HEK293 (cell line): Measurements from ENCODE around the gene CDCA3.
"Not testable (repeated sequence)": the region's sequence is repeated elsewhere in the genome, so short reads cannot be mapped to it uniquely, and the experiment has no call there.

Experiments
- CTCF ChIA-PET: fragments of 350-600 bp; formaldehyde crosslinking; extraction: SDS; loops from one replicate; lab custom pipeline; 2021; ENCODE audit warnings: antibody characterized with exemption; lab: Yijun Ruan, JAX
- POLR2A ChIA-PET: fragments of 300-600 bp; formaldehyde crosslinking; extraction: SDS; loops from one replicate; lab custom pipeline; 2020; ENCODE audit warnings: antibody characterized with exemption, inconsistent platforms; lab: Yijun Ruan, JAX
- H3K27ac ChIP-seq: fragments of 200-500 bp; sonication (Bioruptor generic); 2 replicates; pipeline ENCODE4 v1.5.1; 2014; ENCODE audit warnings: low read depth, low read length, control low read depth, inconsistent platforms; ENCODE audit errors: extremely low read depth
- H3K36me3 ChIP-seq, 2 experiments: fragments of 200-500 bp in 1 of 2; sonication (Bioruptor generic) in 1 of 2; 1 replicate in 1 of 2; 2 replicates in 1 of 2; pipeline ENCODE4 v1.5.1; 2014 to 2017; ENCODE audit warnings: inconsistent platforms in 2 of 2, low read length in 2 of 2; ENCODE audit not compliant: control insufficient read depth in 2 of 2, insufficient read depth in 1 of 2
- H3K4me1 ChIP-seq: fragments of 200-500 bp; sonication (Bioruptor generic); 2 replicates; pipeline ENCODE4 v1.5.1; 2014; ENCODE audit warnings: mild to moderate bottlenecking, low read length, inconsistent platforms; ENCODE audit not compliant: control insufficient read depth, insufficient read depth
- H3K4me3 ChIP-seq: 2 replicates; pipeline ENCODE4 v1.5.1; 2011; ENCODE audit warnings: low read depth, mild to moderate bottlenecking, control low read depth, low read length, moderate library complexity
- H3K9me3 ChIP-seq: fragments of 200-500 bp; sonication (Bioruptor generic); 2 replicates; pipeline ENCODE4 v1.5.1; 2014; ENCODE audit warnings: low read depth, low read length, inconsistent platforms; ENCODE audit not compliant: control insufficient read depth, insufficient read depth
- EGR2 ChIP-seq: fragments of 450-650 bp; formaldehyde crosslinking; IDR thresholded peaks from 2 replicates; pipeline ENCODE4 v1.5.1; 2016; ENCODE audit warnings: low read depth, missing biosample characterization, missing genetic modification characterization
- INSM2 ChIP-seq: fragments of 450-650 bp; formaldehyde crosslinking; IDR thresholded peaks from 2 replicates; pipeline ENCODE4 v1.5.1; 2016; ENCODE audit warnings: missing biosample characterization, missing genetic modification characterization
- MEIS1 ChIP-seq: sonication (generic); formaldehyde crosslinking; IDR thresholded peaks from 2 replicates; pipeline ENCODE4 v1.8.1; 2022; ENCODE audit warnings: missing genetic modification reagents, mild to moderate bottlenecking, borderline replicate concordance
- PRDM10 ChIP-seq: fragments of 450-650 bp; formaldehyde crosslinking; IDR thresholded peaks from 2 replicates; pipeline ENCODE4 v1.5.1; 2016; ENCODE audit warnings: missing biosample characterization, missing genetic modification characterization
- SCRT2 ChIP-seq: fragments of 450-650 bp; formaldehyde crosslinking; IDR thresholded peaks from 2 replicates; pipeline ENCODE4 v1.5.1; 2016; ENCODE audit warnings: missing biosample characterization, missing genetic modification characterization
- ZBTB21 ChIP-seq: fragments of 450-650 bp; formaldehyde crosslinking; IDR thresholded peaks from 2 replicates; pipeline ENCODE4 v1.5.1; 2017; ENCODE audit warnings: missing biosample characterization, missing genetic modification characterization
- ZBTB48 ChIP-seq: fragments of 450-650 bp; formaldehyde crosslinking; IDR thresholded peaks from 2 replicates; pipeline ENCODE4 v1.5.1; 2016; ENCODE audit warnings: missing biosample characterization, missing genetic modification characterization
- ZFHX2 ChIP-seq: fragments of 450-650 bp; formaldehyde crosslinking; conservative IDR thresholded peaks from 2 replicates; pipeline ENCODE4 v1.5.1; 2016; ENCODE audit warnings: missing biosample characterization, missing genetic modification characterization
- ZNF121 ChIP-seq: fragments of 450-650 bp; formaldehyde crosslinking; IDR thresholded peaks from 2 replicates; pipeline ENCODE4 v1.5.1; 2016; ENCODE audit warnings: missing biosample characterization, missing genetic modification characterization
- ZNF16 ChIP-seq: fragments of 450-650 bp; formaldehyde crosslinking; IDR thresholded peaks from 2 replicates; pipeline ENCODE4 v1.5.1; 2016; ENCODE audit warnings: low read depth, missing biosample characterization, missing genetic modification characterization
- ZNF184 ChIP-seq: fragments of 450-650 bp; IDR thresholded peaks from 2 replicates; pipeline ENCODE4 v1.5.1; 2018; ENCODE audit warnings: missing biosample characterization, mild to moderate bottlenecking, missing genetic modification characterization
- ZNF239 ChIP-seq: fragments of 450-650 bp; formaldehyde crosslinking; IDR thresholded peaks from 2 replicates; pipeline ENCODE4 v1.5.1; 2016; ENCODE audit warnings: missing biosample characterization, missing genetic modification characterization
- ZNF416 ChIP-seq: fragments of 450-650 bp; formaldehyde crosslinking; IDR thresholded peaks from 2 replicates; pipeline ENCODE4 v1.5.1; 2016; ENCODE audit warnings: missing biosample characterization, missing genetic modification characterization
- ZNF473 ChIP-seq: fragments of 450-650 bp; formaldehyde crosslinking; IDR thresholded peaks from 2 replicates; pipeline ENCODE4 v1.5.1; 2017; ENCODE audit warnings: missing biosample characterization, missing genetic modification characterization
- ZNF596 ChIP-seq: fragments of 450-650 bp; IDR thresholded peaks from 2 replicates; pipeline ENCODE4 v1.5.0; 2018; ENCODE audit warnings: missing biosample characterization, mild to moderate bottlenecking, missing genetic modification characterization, moderate library complexity
- ZNF624 ChIP-seq: fragments of 450-650 bp; formaldehyde crosslinking; IDR thresholded peaks from 2 replicates; pipeline ENCODE4 v1.5.1; 2017; ENCODE audit warnings: missing biosample characterization, missing genetic modification characterization
- ZNF777 ChIP-seq: fragments of 450-650 bp; formaldehyde crosslinking; IDR thresholded peaks from 2 replicates; pipeline ENCODE4 v1.5.1; 2017; ENCODE audit warnings: missing biosample characterization, missing genetic modification characterization, borderline replicate concordance
- ZNF830 ChIP-seq: fragments of 450-650 bp; IDR thresholded peaks from 2 replicates; pipeline ENCODE4 v1.5.0; 2018; ENCODE audit warnings: missing biosample characterization, missing genetic modification characterization, low read depth, mild to moderate bottlenecking, moderate library complexity

CDCA3 gene

GRCh38 chr12:6866163-6866919, 15.3 kb upstream of the CDCA3 start (continued):
- TF ChIP-seq PRDM10 (0 out of 2 replicates have a peak, but pooled peaks have one; percentile 37), ZNF624 (tag by site-specific recombination) (no peak), ZNF121 (tag by site-specific recombination) (no peak), ZNF777 (no peak), INSM2 (tag by site-specific recombination) (no peak), ZNF830 (tag by site-specific recombination) (no peak), ZBTB48 (tag by site-specific recombination) (no peak), ZFHX2 (tag by site-specific recombination) (peak; percentile 45), MEIS1 (CRISPR knock-in tag) (no peak), ZNF473 (no peak), ZNF16 (tag by site-specific recombination) (no peak), ZNF596 (tag by site-specific recombination) (no peak), ZNF416 (no peak), ZNF239 (tag by site-specific recombination) (no peak), EGR2 (tag by site-specific recombination) (peak; percentile 36; the same call in 1 of the 2 replicates), ZNF184 (tag by site-specific recombination) (no peak)

- not testable (repeated sequence) for H3K4me1 ChIP-seq, H3K4me3 ChIP-seq, H3K9me3 ChIP-seq, H3K27ac ChIP-seq
- CTCF ChIA-PET, result interaction anchor here (1.5 to 1.7 kb wide), 2 partner anchors 10 to 13 kb away, joined by 3 to 4 read pairs; no protein-coding TSS in a partner anchor
- peaks cover 13 to 79% of the 10 kb centered on the region in 2 experiments for H3K36me3 ChIP-seq
- POLR2A ChIA-PET, result interaction anchor here (1.0 to 7.6 kb wide), 4 partner anchors 8 to 112 kb away, joined by 3 to 183 read pairs (median 3); partner anchors contain the start of genes C12orf57, CDCA3, MLF2 and RNU7-1
- peak; percentile 92 for TF ChIP-seq ZNF121 (tag by site-specific recombination)
These were observed 14.2 kb upstream of the CDCA3 start for GRCh38 chr12:6865307-6865706.

- Histone ChIP-seq H3K36me3 (peaks cover 9 to 78% of the 10 kb centered on the region in 2 experiments), H3K27ac (no peak overlapping the region), H3K4me1 (peaks cover 6% of the 10 kb centered on the region), H3K9me3 (no peaks in the 10 kb centered on the region), H3K4me3 (no peak overlapping the region)
- POLR2A ChIA-PET, result interaction anchor here (7.6 kb wide), 1 partner anchor 10 kb away, joined by 183 read pairs; the partner anchor contains the start of genes CDCA3 and USP5
- TF ChIP-seq ZBTB21 (tag by site-specific recombination) (no peak), SCRT2 (tag by site-specific recombination) (0 out of 2 replicates have a peak, but pooled peaks have one; percentile 32)
- CTCF ChIA-PET, result interaction anchor here (1.2 to 1.7 kb wide), 2 partner anchors 8 to 9 kb away, joined by 3 to 5 read pairs; no protein-coding TSS in a partner anchor
These were observed 12.7 kb upstream of the CDCA3 start for GRCh38 chr12:6863586-6864321.
